ENCODE measurements around the gene ACTR3.
"Not testable (repeated sequence)": the region's sequence is repeated elsewhere in the genome, so short reads cannot be mapped to it uniquely, and the experiment has no call there.

The ACTR3 gene

GRCh38 chr2:113889471-113890252, at the start of gene ACTR3:
Gene ACTR3, plus strand, starts transcription at chr2:113890089. Its CDS starts 191 bp downstream, at chr2:113890280.
- peak; percentile 99 for DNase-seq

DNA sequence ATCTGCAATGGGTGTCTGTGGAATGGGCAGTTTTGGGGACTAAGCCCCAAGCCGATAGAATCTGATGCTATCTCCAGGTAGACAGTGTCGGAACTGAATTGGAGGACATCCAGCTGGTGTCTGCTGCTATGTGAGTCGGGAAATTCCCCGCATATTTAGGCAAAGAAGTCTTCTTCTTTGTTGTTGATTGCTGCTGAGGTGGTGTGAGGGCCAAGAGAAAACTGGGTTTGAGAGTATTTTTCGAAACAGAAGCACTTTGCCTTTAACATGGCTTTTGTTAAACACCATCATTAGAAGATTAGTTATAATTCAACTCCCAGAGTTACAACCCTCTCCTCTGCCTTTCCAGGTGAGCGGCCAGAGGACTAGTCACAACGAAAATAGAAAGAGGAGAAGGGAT, 49.4 kb upstream of the ACTR3 start:
- DNase-seq, result no peak

DNA sequence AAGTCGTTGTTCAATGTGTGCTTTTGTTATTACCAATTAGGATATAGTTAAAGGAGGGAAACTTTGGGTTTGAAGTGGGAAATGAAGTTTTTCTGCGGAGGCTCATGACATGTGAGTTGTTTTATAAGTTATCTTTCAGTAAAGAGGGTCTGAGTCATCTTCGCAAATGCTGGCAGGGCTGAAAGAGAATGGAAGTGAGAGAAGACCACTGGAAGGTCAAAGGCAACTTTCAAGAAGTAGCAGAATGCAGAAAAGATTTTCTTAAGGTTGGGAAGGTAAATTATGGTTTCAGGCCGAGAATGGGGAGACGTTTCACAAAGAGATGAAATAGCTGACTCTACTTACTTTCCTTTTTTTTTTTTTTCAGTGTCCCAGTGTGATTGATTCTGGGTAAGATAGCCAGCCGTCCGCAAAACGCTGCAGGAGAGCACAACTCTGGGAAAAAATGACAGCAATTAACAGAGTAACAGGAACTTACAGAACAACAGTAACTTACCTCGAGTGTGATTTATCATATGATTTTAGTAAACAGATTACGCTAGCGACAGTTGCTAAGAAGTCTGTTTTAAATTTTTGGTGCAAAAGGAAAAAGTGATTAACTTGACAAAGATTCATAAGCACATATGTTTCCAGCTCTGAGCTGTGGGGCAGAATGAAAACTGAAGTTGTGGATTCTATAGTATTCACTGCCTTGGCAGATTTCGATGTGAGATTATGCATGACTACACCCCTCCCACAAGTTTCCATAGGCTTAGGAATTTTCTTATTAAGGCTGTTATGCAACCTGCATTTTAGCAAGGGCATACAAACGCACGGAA, 46.8 kb upstream of the ACTR3 start:
- peak; percentile 60 for DNase-seq

DNA sequence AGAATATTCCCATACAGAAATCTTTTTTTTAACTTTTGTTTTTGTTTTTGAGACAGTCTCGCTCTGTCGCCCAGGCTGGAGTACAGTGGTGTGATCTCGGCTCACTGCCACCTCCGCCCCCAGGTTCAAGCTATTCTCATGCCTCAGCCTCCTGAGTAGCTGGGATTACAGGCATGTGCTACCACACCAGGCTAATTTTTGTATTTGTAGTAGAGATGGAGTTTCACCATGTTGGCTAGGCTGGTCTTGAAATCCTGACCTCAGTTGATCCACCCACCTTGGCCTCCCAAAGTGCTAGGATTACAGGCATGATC, 46.2 kb upstream of the ACTR3 start:
- DNase-seq, result not testable (repeated sequence)

DNA sequence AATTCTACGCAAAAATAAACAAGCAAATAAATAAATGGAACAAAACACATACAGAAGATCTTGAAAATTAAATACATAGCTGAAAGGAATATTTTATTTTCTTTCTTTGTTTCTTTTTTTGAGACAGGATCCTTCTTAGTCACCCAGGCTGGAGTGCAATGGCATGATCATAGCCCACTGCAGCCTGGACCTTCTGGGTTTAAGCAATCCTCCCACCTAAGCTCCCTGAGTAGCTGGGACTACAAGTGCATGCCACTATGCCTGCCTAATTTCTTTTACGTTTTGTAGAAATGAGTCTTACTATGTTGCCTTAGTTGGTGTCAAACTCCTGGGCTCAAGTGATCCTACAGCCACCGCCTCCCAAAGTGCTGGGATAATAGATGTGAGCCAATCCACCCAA, 44.6 kb upstream of the ACTR3 start:
- DNase-seq, result no peak

GRCh38 chr2:113845796-113846195, 44.1 kb upstream of the ACTR3 start:
- not testable (repeated sequence) for DNase-seq

DNA sequence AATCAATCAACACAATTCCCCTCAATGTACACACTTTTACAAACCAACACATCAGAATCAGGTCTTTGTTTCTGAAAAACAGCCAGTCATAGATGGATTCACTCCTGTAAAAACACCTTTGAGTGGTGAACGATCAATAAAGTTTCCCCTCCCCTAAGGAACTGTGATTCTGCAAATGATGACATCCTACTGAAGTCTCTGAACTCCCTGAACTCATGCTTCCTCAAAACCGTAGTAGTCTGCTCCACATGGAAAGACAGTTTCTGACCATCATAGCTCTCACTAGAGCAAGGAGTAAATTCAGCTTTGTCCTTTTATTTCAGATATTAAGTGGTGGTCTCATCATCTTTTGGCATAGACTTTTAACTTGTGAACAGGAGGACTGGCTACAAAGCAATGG, 43.5 kb upstream of the ACTR3 start:
- DNase-seq, result no peak

DNA sequence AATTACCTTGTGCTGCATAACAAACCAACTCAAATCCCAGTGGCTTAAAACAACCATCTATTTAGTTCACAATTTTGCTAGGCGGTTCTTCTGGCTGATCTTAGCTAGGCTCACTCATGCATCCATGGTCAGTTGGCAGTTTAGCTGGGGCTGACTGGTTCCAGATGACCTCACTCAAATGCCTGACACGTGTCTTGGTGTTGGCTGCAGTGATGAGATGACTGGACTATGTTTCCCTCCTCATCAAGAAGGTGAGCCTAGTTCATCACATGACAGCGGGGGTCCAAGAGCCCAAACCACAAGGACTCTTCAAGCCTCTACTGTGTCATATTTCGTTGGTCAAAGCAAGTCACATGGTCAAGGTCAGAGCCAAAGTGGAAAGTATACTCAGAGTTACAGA, 42.7 kb upstream of the ACTR3 start:
- DNase-seq, result no peak

DNA sequence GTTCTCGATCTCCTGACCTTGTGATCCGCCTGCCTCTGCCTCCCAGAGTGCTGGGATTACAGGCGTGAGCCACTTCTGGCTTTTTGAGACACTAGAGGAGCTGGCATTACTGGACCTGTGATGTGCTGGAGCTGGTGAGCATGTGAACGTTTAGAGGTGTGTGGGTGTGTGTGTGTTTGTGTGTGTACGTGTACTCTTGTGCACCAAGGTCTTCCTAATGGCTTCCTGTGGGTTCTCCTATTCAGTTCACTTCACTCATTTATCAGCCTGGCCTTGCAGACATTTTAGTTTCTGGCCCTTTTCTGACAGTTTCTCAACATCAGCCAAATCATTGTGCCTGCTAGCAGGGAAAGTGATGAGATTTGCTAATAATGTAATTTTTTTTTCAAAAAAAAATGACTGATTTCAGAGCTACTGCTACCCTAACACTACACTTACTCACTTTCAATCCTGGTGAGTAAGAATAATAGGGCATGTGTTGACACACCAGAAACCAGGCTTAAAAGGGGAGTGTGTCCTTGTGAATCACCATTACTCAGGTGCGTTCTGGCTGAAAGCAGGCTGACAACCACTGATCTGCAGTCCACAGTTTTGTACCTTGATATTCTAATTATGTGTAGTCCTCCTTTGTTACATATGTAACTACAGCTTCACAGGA, 41.0 kb upstream of the ACTR3 start:
- DNase-seq, result no peak

DNA sequence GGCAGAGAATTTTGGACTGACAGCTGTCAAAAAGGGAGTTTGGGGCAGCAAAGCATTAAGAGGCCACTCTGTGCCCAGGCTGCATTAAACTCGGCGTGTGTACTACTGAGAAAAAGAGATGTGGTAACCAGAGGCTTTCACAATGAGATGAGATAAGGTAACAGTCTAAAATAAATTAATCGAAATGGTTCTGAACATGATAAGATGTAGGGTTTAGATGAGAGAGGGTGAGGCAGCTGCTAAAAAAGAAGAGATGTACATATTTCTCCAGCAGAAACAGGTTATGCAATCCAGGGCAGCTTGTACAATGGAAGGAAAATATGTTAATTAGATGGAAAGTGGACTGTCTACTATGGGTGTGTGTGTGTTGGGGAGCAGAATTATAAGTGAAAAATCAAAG, 39.2 kb upstream of the ACTR3 start:
- DNase-seq, result no peak

DNA sequence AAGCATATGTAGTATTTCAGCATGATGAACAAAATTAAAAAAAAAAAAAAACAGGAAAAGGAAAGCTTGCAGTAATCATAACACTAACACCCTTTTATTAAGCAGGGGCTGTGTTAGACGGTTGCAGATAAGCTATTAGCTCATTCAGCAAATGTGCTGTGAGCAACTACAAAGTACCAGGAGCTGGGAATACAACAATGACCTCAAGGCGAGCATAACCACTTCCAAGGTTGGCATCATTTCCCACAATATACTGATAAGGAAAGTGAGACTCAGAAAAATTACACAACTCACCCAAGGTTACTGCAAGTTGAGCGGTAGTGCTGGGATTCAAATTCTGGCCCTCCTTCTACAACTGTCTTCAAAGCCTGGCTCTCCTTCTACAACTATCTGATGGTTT, 38.2 kb upstream of the ACTR3 start:
- no peak for DNase-seq

- DNase-seq, result no peak
Measured at GRCh38 chr2:113854208-113854607, 35.7 kb upstream of the ACTR3 start.

- no peak for DNase-seq
Measured at GRCh38 chr2:113854970-113855740, 34.7 kb upstream of the ACTR3 start.

- DNase-seq, result no peak
Measured at GRCh38 chr2:113857464-113857863, 32.4 kb upstream of the ACTR3 start.

DNA sequence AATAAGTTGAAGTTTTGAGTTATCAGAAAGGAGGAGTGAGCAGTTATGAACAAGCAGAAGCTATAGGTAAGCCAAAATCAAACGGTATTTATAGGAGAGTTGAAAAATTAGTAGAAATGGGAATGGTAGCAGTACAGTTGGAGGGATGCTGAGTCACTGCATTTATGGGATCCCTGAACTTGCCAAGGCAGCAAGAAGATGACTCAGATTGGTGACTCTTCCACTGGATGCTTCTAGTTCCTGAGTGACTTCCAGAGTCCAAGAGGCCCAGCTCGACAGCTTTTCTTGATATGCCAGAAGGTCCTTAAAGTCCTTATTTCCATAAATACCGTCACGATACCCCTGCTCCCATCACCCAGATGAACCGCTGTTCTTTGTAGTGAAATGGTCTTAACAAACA, 31.1 kb upstream of the ACTR3 start:
- peak; percentile 81 for DNase-seq

GRCh38 chr2:113861740-113862139, 28.1 kb upstream of the ACTR3 start:
- no peak for DNase-seq

DNA sequence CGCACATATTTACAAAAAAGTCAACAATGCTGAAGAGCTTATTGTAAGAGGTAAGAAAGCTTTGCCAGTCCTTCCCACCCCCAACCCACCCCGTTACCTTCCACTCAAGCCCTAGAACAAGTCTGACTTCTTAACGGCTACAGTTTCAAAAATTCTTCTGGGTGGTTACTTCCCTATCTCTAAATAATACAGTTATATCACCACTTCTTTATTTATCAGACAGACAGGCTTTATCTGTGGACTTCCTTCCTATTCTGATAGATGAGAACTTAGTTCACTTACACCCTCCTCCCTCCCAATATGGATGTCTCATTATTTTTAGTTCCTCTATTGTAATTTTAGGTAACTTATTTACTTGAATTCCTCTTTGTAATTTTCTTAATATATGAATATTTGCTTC, 26.7 kb upstream of the ACTR3 start:
- DNase-seq, result no peak

GRCh38 chr2:113867571-113867970, 22.3 kb upstream of the ACTR3 start:
- DNase-seq, result no peak

GRCh38 chr2:113869253-113869652, 20.6 kb upstream of the ACTR3 start:
- DNase-seq, result no peak

- peak; percentile 76 for DNase-seq
Measured at GRCh38 chr2:113872201-113872600, 17.7 kb upstream of the ACTR3 start.

DNA sequence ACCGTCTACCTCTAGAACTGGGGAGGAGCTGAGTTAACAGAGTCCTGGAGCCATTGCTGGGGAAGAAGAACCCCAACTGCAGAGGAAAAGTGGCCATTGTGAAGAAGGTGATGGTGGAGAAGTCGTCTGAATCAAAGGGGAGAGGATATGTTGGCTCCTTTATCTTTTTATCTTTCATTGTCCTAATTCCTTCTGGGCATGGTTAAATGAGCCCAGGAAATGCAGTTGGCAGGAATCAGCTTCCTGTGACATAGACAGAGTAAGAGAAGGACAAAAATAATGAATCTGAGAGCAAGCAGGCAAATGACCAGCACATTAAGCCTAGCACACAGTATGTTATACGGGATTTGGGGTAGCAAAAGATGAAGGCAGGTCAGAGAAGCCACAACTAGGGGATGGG, 16.0 kb upstream of the ACTR3 start:
- DNase-seq, result no peak

GRCh38 chr2:113875135-113875534, 14.8 kb upstream of the ACTR3 start:
- DNase-seq, result no peak
